HG02885 (cell line): ENCODE measurements around the gene GPBP1L1.

Experiments
- ATAC-seq: cut with Tn5 transposase; IDR thresholded peaks from one replicate; pipeline ENCODE4 v1.9.1; 2021; ENCODE audit warnings: mild to moderate bottlenecking; ENCODE audit not compliant: unreplicated experiment, poor library complexity

GPBP1L1 gene

GRCh38 chr1:45643978-45644377, 42.4 kb downstream of the GPBP1L1 start:
- no peak for ATAC-seq

- ATAC-seq: no peak
These were observed 43.0 kb downstream of the GPBP1L1 start for GRCh38 chr1:45643321-45643720.

DNA sequence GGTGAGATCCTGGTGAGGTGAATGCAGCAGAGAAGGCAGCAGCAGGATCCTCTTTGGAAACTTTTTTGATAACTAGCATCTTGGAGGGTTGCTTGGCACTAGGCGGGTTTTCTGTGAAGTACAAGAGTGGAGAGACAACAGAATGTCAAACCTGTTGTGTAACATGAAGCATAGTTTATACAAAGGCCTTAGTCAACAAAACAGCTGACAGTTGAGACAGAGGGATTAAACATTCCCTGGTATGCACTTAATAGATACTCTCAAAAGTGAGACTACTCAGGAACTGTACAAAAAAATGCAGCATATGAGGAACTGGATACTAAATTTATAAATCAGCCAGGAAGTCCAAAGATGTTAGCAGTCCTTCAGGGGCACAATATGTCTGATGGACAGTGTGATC, 46.0 kb downstream of the GPBP1L1 start:
- no peak for ATAC-seq

GRCh38 chr1:45635211-45635610, 51.1 kb downstream of the GPBP1L1 start:
- ATAC-seq: no peak

DNA sequence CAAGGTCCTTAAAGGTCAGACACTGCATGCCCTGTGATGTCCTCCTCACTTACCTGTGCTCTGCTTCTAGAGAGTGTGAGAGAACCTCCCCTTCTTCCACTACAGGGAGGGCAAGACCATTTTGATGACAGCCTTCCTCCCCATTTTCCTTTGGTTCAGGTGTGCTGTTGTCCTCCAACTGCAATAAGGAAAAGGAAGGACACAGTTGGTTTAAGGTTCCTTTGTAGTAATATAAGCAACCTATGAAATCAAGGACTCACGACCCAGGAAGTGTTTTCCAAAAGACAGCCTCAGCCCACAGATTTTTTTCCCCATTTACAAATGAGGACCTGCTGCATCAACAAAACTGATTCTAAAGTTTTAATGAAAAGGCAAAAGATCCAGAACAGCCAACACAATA, 55.9 kb downstream of the GPBP1L1 start:
- no peak for ATAC-seq

- ATAC-seq: no peak
These were observed 57.3 kb downstream of the GPBP1L1 start for GRCh38 chr1:45629035-45629434.

- no peak for ATAC-seq
These were observed 62.4 kb downstream of the GPBP1L1 start, which contains the start of gene CCDC17 for GRCh38 chr1:45623972-45624371. Gene CCDC17, minus strand, starts transcription at chr1:45624054. Its CDS starts 145 bp downstream, at chr1:45623909.

- ATAC-seq: no peak
These were observed 63.6 kb downstream of the GPBP1L1 start for GRCh38 chr1:45622524-45623394.

DNA sequence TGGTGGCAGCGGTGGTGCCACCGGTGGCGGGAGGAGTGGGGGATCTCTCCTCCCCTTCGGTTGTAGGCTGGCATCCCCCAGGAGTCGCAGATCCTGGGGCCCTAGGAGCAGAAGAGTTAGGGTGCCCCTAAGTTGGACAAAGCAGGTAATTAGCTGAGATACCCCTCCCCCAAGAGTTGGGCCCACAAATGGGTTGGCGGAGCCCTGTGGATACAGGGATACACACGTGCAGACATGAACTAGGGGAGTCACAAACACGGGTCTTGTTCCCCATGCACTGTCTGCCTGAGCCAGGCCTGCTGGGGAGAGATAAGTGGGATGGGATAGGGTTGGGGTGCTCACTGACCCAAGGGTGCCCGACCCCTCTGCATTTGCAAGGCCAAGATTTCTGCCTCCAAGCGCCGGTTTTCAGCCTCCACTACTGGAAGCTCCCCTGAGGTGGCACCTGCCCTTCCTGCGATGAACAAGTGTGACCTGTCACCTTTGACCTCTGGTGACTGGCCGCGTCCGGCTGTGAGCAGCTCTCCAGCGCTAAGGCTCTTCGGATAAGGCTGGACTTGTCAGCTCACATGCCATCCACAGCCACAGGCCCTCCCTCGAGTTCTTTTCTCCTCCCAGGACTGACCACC, 64.3 kb downstream of the GPBP1L1 start:
- ATAC-seq: no peak

- no peak for ATAC-seq
These were observed 64.9 kb downstream of the GPBP1L1 start for GRCh38 chr1:45621501-45621836.

- no peak for ATAC-seq
These were observed 65.5 kb downstream of the GPBP1L1 start for GRCh38 chr1:45620588-45621500.

DNA sequence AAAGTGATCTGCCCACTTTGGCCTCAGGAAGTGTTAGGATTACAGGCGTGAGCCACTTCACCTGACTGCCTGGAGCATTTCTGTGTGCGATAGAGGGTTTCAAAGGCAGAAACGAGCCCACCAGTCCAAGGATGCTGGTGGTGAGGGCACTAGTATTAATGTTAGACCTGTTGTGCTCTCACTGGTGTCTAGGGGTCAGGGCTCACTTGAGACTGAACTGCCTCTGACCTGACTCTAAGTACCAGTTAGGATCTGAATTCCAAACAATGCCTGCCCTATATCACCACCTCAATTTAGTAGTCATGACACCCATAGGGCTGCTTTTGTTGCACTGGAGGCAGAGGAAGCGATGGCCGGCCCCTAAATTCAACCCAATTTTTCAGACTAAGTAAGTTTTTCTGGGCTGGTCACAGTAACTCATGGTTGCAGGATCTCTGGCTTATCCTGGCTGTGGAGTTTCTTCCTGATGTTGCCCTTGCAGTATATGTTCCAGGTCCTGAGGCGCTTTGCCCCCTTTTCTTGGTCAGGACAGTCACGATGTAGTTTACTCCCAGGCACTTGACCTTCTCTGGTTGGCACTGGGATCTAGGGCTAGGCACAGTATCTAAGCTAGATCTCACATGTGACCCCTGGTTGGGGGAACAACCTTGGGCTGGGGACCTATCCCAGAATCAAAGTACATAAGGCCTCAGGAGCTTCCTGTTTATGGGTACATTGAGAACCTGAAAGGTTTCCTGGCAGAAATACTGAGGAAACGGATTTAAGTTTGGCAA, 67.0 kb downstream of the GPBP1L1 start:
- ATAC-seq: no peak

GRCh38 chr1:45617618-45618017, 68.7 kb downstream of the GPBP1L1 start:
- ATAC-seq: no peak

DNA sequence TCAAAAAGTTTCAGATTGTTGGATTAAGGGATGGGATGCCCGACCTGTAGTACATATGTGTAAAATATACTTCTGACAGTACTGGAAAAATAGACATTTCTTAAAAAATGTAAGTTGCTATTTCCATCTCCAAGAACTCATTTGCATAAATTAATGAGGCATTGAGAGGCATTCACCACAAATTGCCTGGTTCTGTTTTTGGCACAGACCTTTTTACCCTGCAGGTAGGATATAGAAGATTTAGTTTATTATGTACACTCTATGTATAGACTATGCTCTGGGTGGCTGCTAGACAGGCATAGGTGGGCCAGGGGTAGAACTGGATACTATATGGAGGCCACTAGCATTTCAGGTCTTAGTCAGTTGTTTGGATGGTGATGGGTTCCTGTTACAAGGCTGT, 70.4 kb downstream of the GPBP1L1 start:
- ATAC-seq: no peak

DNA sequence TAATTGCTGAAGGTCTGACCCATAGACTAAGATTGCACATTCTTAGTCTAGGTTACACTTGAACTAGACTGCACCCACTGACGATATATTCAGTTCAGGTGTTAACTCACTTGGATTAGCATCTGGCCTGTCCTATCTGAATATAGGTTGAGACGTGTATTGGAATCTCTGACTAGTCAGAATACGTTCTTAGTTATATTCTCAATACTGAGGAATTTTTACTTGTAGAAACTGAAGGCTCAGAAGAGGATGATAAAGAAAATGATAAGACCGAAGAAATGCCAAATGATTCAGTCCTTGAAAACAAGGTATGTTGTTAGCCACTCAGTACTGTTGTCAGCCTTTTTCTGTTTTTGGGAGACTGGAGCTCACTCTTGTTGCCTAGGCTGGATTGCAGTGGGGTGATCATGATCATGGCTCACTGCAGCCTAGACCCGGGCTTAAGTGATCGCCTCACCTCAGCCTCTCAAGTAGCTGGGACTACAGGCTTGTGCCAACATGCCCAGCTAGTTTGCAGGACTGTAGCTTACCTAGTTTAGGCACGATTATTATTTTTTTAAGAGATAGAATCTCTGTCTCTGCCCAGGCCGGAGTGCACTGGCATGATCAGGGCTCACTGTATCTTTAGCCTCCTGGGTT, 73.3 kb downstream of the GPBP1L1 start:
- ATAC-seq: no peak

DNA sequence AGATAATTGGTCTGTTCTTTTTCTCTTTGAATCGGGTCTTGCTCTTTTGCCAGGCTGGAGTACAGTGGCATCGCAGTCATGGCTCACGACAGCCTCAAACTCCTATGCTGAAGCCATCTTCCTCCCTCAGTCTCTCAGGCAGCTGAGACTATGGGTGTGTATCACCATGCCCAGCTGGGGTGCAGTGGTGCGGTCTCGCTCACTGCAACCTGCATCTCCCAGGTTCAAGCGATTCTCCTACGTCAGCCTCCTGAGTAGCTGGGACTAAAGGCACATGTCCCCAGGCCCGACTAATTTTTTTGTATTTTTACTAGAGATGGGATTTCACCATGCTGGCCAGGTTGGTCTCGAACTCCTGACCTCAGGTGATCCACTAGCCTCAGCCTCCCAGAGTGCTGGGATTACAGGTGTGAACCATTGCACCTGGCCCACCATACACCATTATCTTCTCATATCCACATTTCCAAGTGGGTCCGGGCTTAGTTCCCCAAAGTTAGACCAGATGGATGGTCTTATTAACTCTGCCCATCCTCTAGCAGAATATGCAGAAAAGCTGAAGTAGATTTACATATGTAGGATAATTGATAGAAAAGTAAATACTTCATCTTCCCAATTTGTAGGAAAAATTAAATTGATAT, 75.6 kb downstream of the GPBP1L1 start:
- no peak for ATAC-seq

DNA sequence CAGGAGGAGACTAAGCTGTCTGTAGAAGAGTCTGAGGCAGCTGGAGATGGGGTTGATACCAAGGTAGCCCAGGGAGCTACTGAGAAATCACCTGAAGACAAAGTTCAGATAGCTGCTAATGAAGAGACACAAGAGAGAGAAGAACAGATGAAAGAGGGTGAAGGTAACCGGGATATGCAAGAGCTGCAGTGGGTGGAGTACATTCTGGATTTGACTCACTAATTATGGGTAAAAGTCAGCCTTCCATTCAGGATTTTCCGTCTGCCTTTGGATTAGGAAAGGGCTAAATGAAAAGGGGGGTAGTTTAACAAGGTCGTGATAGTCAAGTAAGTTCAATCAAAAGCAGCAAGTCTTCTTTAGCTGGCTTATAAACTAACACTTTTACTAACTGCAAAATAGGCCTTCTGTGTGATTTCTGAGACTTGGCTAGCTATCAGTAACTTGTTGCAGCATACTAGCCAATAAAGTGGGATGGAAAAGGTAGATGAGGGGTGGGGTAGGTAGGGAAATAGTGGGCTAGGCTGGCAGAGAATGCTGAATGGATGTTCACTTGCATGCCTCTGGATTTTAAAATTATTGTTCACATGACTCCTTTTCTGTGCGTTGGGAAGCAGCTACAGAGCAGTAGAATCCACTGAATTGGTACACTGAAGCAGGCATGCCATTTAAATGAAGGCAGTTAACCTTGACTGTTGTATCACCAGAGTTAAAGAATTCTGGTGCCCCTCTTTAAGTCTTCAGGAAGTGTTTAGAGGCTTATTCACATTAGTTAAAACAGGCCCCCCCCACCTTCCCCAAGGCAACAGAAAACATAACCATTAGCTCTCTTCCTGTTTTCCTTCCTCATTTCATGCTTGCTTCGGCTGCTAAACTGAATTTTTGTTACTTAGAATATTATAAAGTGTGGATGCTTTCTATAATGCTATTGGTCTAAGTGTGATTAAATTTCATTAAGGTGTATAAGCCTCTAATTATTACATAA, 77.9 kb downstream of the GPBP1L1 start:
- ATAC-seq: no peak
